Activated T-helper 1 cell treated with anti-CD3 and anti-CD28 coated beads, Interleukin-2, amount 50 U/mL, for 16 hours (primary cell): ENCODE results near the gene CIC.
"Not testable (repeated sequence)": the region's sequence is repeated elsewhere in the genome, so short reads cannot be mapped to it uniquely, and the experiment has no call there.

Experiments
- DNase-seq, 2 donors: peaks; one replicate each; pipeline ENCODE4 v3.0.0-alpha.2; 2020; ENCODE audit warnings: low read depth in 1 of 2, low spot score in 1 of 2

CIC gene

DNA sequence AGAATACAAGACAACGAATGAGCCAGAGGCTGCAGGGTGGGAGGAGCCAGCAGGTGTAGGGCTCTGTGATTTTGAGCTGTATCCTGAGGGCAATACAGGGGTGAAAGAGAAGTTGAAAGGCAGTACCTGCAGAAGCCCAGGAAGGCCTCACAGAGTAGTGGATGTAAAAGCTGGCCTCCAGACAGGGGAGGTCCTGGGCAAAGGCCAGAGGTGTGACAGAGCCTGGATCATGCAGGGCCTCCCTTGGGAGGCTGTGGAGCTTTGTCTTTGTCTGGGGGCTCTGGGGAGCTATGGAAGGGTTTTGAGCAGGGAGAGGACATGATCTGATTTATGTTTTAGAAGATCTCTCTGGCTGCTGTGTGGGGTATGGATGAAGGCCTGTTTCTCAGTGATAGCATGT lies 59.1 kb downstream of the CIC start:
- no peak for DNase-seq

DNA sequence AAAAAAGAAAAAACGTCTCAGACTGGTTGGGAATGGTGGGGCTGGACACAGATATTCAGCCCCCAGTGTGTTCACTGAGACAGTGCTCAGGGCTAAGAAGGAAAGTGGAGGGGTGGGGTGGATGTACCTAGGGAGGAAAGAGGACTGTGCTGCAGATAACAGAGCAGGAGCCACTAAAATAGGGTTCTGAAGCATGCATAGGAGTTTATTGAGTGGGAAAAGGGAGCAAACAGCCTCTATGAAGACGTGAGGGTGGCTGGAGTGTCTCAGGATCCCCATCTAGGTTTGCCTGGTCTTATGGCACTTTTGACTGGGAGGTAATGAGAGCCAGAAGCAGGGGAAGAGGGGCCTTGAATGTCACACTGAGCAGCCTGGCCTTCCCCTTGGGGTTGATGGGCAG lies 59.8 kb downstream of the CIC start:
- DNase-seq, result no peak

DNA sequence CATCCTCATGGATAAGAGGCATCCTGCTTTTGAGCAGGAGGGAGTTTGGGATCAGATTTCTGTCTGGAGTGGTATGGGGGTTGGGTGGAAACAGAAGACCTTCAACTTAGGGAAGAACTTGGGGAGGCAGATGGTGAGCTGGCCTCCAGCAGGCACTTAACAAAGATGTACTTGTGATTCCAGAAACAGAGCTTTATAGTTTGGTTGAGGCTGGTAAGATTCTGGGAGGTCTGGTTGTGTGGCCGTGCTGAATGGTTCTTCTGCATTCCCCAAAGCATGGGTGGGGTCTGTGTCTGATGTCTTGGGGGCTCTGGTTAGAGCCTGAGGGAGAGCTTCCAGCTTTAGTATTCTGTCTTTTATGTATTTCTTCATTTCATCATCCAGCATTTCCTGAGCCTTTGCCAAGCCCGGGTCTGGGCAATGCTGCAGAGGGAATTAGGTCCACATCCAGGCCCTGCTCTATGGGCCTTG lies 61.2 kb downstream of the CIC start:
- no peak for DNase-seq

DNA sequence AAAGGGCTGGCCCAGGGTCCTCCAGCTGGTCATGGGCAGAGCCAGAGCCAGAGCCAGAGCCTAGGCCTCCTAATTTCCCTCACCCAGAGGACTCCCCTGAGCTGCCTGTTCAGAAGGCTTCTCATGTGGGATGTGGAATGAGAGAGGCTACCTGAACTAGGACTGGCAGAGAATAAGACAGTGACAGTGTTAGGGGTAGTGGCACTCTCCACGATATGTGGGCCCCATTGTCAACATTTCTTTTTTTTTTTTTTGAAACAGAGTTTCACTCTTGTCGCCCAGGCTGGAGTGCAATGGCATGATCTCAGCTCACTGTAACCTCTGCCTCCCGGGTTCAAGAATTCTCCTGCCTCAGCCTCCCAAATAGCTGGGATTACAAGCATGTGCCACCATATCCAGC lies 62.3 kb downstream of the CIC start:
- not testable (repeated sequence) for DNase-seq

DNA sequence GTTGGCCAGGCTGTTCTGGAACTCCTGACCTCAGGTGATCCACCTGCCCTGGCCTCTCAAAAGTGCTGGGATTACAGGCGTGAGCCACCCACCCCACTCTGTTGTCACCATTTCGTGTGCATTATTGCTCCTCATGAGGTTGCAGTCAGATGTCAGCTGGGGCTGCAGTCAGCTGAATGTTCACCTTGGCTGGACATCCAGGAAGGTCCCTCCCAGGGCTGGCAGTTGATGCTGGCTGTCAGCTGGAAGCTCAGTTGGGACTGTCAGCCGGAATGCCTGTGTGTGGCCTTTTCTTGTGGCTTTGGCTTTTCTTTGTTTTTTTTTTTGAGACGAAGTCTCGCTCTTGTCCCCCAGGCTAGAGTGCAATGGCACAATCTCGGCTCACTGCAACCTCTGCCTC lies 63.0 kb downstream of the CIC start:
- DNase-seq, result no peak

DNA sequence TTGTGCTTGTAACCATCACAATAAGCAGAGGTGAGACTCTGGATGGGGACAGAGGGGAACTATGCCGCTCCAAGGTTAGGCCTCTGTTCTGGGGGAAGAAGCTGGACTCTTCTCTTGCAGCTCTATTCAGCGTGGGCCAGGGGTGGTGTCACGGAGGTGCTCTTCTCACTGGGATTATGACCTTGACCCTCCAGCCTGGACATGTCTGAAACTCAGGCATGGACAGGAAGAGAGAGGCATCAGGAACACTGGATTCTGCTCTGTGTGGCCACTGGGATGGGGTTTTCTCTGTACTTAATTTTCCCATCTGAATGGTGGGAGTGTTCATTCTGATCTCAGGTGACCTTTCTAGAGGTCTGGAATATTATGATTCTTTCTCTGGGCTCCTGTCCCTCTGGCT lies 64.0 kb downstream of the CIC start:
- DNase-seq, result no peak

DNA sequence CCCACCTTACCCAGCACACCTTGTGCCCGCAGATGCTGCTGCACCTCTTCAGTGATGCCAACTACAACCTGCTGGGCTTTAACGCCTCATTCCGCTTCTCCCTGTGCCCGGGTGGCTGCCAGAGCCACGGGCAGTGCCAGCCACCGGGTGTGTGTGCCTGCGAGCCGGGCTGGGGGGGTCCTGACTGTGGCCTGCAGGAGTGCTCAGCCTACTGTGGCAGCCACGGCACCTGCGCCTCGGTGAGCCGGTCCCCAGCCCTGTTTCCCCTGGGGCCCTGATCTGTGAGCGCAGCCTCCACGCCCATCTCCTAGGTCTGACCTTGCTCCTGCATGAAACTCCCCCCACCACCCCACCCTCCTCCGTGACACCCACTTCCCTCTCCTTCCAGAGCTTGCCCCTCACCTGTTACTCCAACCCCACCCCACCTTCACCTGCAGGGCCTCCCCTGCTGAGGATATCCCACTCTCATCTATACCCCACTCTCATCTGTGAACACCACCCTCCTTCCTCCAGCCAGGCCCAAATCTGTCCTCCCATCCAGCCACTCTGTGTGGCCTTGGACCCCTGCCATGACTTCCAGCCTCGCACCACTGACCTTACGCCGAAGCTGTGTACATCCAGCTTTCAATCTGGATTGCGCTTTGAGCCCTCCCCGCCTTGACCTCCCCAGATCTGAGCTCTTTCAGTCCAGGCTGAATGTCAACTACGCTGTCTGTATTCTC lies 65.1 kb downstream of the CIC start:
- DNase-seq, result no peak

DNA sequence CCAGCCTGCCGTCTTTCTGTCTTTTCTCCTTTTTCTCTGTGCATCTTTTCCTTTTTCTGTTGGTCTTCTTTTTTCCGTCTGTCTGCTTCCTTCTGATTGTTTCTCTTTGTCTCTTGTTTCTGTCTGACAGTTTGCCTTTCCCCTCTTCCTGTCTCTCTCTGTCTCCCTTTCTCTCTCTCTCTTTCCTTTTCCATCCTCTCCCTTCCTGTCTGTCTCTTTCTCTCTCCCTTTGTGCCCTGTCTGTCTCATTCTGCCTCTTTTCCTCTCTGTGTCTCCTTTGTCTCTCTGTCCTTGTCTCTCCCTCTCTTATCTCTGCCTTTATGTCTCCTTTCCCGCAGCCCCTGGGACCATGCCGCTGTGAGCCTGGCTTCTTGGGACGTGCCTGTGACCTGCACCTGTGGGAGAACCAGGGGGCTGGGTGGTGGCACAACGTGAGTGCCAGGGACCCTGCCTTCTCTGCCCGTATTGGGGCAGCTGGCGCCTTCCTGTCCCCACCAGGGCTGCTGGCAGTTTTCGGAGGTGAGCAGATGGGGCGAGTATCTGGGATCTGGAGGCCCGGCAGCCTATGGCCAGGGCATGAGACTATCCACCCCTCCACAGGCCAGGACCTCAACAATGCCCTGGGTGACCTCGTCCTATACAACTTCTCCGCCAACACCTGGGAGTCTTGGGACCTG lies 65.8 kb downstream of the CIC start:
- DNase-seq, result no peak

DNA sequence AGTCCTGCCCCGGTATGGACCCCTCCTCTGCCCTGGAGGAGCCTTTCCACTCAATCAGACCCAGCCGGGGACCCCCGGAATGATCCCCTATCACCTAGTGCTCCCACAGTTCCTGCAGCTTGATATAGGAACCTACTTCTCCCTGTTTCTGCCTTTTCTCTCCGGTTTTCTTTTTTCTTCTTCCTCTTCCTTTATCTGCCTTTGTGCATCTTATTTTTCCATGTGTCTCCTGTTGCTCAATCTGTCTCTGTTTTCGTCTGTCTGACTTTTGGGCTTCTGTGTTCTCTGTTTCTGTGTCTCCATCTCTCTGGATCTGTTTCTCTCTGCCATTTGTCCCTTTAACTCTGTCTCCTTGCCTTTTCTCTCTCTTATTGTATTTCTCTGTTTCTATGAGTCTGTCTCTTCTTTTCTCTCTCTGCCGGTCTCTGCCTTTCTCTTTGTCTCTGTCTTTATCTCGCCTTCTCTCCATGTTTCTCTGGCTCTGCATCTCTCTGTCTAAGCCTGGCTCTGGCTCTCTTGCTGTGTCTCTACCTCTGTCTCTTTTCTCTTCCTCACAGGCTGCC lies 66.4 kb downstream of the CIC start:
- no peak for DNase-seq

DNA sequence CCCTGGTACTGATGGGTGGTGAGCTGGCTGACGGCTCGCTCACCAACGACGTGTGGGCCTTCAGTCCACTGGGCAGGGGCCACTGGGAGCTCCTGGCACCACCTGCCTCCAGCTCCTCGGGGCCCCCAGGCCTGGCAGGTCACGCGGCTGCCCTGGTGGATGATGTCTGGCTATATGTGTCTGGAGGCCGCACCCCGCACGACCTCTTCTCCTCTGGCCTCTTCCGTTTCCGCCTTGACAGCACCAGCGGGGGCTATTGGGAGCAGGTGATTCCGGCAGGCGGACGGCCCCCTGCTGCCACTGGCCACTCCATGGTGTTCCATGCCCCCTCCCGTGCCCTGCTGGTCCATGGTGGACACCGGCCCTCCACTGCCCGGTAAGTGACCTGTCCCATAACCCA lies 66.9 kb downstream of the CIC start:
- no peak for DNase-seq

DNA sequence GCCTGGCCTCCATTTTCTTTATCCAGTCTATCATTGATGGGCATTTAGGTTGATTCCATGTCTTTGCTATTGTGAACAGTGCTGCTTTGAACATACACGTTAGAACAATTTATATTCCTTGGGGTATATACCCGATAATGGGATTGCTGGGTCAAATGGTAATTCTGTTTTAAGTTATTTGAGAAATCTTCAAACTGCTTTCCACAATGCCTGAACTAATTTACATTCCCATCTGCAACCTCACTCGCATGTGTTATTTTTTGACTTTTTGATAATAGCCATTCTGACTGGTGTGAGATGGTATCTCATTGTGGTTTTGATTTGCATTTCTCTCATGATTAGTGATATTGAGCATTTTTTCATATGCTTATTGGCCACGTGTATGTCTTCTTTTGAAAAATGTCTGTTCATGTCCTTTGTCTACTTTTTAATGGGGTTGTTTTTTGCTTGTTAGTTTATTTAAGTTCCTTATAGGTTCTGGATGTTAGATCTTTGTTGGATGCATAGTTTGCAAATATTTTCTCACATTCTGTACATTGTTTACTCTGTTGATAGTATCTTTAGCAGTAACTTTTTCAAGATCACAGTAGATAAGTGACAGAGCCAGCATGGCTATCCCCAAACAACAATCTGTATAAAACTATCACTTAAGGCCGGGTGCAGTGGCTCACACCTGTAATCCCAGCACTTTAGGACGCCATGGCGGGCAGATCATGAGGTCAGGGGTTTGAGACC lies 70.2 kb downstream of the CIC start:
- not testable (repeated sequence) for DNase-seq

DNA sequence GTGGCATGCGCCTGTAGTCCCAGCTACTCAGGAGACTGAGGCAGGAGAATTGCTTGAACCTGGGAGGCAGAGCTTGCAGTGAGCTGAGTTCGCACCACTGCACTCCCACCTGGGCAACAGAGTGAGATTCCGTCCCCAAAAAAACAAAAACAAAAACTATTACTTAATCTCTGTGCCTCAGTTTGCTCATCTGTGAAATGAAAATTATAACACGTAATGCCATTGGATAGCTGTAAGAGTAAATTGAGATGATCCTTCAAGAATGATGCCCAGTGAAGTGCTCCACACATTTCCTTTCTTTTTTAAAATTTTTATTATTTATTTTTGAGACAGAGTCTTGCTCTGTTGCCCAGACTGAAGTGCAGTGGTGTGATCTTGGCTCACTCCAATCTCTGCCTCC lies 70.9 kb downstream of the CIC start:
- not testable (repeated sequence) for DNase-seq

DNA sequence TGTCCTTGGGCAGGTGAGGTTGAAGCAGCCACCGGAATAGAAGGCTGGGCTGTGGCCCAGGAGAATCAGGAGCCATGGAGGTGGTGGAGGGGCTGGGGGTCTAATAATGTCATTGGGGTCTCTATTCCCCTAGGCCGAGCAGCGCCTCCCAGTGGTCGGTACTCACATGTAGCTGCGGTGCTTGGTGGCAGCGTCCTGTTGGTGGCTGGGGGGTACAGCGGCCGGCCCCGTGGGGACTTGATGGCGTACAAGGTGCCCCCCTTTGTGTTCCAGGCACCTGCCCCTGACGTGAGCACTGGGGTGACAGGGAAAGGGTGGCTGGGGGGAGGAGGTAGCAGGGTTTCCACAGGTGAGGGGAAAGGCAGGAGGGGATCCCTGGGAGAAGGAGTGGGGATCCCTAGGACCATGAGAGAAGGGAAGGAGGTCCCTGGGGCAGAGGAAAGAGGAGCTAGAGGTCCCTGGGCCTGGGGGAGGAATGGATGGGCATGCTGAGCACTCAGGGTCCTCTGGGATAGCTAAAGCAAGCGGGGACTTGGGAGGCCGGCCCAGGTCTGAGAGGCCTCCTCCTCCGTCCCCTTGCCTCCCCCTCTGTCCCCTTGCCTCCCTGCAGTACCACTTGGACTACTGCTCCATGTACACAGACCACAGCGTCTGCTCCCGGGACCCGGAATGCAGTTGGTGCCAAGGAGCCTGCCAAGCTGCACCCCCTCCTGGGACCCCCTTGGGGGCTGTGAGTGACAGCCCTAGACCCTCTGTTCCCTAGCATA lies 74.5 kb downstream of the CIC start:
- no peak for DNase-seq

DNA sequence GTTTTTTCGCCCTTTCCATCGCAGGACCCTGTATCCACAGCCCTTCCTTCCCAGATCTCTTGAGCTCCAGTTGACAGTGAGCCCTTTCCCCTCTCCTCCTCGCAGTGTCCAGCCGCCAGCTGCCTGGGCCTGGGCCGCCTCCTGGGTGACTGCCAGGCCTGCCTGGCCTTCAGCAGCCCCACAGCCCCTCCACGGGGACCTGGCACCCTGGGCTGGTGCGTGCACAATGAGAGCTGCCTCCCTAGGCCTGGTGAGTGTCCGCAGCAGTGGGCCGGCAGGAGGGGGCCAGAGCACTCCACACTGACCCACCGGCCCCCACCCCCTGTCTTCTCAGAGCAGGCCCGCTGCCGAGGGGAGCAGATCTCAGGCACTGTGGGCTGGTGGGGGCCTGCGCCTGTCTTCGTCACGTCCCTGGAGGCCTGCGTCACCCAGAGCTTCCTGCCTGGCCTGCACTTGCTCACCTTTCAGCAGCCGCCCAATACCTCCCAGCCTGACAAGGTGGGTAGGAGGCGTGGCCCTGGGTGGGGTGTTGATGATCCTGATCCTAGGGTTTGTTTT lies 75.4 kb downstream of the CIC start:
- no peak for DNase-seq
